LHCN-M2 (cell line): ENCODE data around the gene RAP1GAP2. TPM values are rescaled to one million over a fixed set of nuclear protein-coding genes. Genes with fewer than 3 reads are reported as not detected.

Source experiments
- DNase-seq: peaks from one replicate; pipeline ENCODE4 v3.0.0-alpha.2; 2012; ENCODE audit warnings: low read depth
- total RNA-seq: library from RNA; depleted of rRNA; stranded (reverse); fragments of >200 nt; gene quantifications from 2 replicates; pipeline ENCODE4 v1.2.3, GENCODE V29; 2014

RAP1GAP2 gene
- total RNA-seq, 1 experiment from 2014 or later = 0.57 TPM

DNA sequence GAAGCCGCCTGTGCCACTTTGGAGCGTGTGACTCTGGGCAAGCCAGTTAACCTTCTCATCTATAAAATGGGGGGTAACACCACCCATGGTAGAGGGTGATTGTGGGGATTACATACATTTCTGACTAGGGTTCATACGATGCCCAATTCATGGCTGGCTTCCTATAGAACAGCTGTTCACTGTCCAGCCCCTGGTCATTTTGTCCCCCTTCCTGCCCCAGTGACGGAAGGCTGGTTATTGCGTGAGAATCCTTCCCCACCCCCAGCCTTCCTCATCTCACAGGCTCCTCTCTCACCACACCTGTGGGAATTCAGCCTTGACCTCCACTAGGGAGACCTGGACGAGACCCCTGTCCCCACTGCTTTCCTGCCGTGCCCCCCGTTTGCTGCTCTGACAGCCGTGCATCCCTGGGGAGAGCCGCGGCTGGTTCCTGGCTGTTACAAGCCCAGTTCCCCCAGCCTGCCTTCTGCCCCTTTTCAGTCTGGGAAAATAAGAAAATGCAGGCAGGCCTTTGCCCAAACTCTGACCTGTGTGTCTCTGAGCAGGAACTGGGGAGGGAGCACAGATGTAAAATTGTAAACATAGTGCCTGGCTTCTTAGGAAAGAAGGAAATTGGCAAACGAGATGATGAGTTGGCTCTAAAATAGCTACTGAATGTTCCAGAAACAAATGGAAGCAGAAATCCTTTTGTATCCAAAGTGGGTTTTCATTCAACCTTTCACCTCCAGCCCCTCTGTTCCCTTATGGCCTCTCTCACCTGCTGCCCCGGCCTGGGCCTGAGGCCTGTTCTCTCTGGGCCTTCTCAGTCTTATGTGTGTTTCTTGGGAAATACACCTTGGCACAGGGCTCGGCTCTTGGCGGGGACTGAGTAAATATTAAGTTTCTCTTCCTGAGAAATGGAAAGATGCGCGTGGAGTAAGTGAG lies 199.9 kb downstream of the RAP1GAP2 start:
- no peak for DNase-seq

DNA sequence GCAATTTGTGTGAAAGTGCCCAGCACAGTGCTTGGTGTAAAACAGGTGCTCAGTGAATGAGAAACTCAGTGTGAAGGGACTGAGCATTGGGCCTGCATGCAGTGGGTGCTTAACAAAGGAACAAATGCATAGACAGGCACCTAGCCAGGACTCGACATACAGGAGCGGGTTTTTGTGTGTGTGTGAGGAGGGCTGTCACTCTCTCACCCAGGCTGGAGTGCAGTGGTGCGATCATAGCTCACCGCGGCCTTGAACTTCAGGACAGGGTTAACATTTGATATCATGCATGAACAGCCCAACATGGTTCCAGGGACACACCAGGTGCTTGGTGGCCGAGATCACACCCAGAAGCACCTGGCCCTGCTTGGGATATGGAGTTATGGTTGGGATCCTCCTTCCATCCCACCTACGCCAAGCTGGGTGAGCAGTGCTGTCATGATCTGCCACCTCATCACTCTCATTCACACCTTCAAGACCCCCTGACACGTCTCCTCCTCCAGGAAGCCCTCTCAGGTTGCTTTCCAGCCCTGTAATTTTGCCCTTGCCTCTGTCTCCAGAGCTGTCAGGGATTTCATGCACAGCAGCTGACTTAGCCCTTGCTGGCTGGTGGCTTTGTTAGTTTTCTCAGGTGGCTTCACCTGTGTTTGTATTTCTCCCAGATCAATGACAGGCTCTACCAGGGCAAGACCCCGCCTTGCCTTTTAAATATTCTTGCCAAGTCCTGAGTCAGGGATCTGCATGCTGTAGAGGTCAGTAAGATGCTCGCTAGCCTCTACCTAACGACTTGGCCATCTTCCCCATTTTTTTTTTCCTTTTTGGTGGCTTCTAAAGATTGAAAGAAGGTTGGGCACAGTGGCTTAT lies 200.8 kb downstream of the RAP1GAP2 start:
- no peak for DNase-seq

DNA sequence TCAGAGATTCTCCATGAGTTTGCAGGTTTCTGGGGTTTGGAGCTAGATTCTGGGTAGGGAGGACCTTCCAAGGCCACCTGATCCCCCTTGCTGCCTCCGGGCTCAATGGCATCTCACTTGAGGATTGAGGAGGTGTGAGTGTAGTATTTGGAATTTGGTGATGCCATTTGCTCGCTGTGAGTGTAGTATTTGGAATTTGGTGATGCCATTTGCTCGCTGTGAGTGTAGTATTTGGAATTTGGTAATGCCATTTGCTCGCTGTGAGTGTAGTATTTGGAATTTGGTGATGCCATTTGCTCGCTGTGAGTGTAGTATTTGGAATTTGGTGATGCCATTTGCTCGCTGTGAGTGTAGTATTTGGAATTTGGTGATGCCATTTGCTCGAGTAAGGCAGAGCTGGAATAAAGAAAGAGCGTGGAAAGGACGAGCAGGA lies 202.2 kb downstream of the RAP1GAP2 start:
- peak; percentile 22 for DNase-seq

DNA sequence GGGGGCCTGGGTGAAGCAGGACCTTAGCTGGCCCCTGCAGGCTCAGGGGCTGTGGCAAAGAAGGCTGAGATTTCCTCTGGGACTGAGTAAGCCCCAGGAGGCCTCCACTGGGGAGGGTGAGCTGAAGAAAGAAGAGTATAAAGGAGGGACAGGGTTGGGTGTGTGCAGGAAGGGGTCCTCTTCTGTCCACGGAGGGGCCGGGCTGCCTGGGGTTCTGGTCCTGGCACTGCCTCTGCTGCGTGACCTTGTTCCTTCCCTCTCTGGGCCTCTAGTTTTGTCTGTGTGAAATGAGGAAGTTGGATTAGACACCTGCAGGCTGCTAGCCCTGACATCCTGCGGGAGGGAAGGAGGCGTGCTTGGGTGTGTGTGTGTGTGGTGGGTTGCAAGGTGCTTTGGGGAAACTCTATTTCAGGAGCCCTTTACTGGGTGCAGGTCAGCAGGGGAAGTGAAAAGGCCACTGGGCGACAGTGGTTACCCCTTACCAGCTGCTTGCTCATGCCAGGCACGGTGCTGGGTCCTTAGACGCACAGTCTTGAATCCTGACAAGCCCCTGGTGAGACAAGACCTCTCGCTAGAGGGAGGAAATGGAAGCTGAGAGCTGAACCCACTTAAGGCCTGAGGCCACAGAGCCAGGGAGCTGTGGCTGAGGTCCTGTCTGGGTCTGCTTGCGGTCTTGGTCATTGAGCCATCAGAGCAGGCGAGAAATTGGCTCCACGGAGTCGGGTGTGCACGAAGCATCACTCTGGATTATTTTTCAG lies 206.5 kb downstream of the RAP1GAP2 start:
- DNase-seq = no peak

DNA sequence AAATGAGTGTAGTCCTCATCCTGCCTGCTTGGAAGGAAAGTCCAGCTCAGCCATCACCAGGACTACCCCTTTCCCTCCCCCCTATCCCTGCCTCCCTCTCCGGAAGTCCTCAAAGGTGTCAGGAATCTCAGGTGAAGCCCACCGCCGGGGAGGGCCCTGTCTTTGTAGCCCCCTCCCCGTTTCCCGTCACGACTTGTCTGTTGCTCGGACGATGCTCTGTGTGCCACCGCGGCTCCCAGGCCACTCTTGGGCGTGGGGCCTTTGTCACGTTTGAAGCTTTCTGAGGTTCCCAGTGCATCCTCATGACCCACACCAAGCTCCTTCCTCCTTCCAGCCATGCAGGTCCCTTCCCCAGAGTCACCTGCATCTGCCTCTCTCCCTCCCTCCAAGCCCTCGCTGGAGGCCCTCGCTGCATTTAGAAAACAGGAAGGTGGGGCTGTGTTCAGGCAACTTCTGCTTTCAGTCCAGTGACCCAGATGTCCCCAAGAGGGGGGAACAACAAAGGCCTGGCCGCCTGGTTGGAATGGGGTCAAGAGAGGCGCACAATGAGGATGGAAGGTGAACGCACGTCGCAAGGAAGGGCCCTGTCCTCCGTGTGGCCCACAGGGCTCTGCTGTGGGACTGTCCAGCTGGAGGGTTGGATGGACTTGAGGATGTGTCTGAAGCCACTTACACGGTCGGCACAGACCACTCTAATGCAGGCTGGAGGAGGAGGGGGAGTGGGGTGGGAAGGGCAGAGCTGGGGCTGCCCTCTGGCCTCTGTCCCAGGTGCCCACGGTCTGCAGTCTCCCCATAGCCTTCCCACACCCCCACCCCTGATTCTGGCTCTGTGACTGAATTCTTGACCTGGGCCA lies 207.3 kb downstream of the RAP1GAP2 start:
- no peak for DNase-seq

DNA sequence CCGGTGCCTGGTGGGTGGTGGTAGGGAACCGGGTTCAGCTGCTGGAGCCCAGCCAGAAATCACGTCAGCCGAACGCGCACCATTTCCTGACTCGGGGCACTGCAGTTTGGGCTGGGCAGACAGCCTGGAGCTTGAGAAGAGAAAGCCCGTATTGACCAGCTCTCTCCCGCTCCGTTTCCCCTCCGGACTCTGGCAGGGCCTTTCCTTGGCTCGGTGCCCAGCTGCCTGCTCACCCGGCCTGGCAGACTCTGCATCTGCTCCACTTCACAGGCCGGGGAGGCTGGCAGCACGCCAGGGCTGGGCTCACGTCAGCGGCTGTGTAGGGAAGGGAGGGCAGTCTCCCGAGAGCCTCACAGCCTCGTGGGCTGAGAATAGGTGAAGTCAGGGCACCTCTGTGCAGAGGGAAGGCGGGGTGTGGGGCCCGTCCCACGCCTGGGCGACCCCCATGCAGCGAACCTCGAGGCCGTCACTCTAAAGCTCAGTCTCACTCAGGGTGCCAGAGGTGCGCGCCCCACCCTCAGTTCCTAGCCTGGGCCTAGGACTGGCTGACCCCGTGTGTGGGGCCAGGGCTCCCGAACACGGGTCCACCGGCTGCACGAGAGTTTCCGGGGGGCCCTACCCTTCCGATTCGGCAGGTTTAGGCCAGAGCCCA lies 208.0 kb downstream of the RAP1GAP2 start:
- peak; percentile 94 for DNase-seq

DNA sequence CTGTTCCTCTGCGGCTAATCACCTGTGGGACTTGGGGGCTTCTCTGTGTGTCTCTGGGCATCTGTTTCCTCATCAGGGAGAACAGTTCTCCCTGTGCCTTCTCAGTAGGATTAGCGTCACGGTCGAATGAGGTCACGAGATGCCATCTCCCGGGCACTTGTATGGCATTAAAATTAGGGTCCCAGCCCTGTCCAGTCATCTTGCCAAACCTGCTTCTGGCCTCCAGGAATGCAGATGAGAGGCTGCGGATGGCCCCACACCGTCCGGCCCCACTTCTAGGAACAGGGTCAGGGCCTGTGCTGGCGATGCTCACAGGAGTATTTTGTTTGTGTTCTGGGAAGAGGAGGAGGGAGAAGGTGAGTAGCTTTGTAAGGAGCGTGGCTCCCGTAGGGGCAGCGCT lies 208.7 kb downstream of the RAP1GAP2 start:
- no peak for DNase-seq

DNA sequence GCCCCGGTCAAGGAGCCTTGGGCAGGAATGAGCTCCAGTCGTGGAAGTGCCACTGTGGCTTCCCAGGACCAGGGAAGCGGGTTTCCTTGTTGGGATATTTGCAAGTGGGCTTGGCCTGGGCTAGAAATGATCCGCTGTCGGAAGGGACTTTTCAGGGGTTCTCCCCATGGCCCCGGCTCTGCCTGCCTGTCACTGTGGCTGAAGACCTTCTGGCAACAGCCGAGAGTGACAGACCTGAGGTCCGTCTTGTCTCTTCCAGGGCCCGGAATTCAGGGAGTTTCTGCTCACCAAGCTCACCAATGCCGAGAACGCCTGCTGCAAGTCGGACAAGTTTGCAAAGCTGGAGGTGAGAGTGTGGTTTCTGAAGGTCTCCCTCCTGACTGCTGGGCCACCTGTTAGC lies 209.5 kb downstream of the RAP1GAP2 start:
- DNase-seq = no peak

DNA sequence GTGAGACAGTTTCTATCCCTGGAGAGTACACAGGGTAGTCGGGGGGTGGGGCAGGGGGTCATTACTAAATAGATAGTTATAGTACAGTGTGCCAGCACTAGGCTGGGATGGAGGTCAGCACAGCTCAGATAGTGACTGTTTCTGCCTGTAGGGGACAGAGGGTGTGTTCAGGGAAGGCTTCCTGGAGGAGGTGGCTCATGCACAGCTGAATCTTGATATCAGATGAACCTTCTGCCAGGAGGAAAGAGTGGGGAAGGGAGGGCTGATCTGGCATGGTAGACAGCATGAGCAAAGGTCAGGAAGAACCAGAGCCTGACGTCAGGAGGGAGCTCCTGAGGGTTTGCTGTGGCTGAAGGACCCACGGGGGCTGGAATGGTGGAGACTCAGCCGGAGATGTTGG lies 210.6 kb downstream of the RAP1GAP2 start:
- no peak for DNase-seq

DNA sequence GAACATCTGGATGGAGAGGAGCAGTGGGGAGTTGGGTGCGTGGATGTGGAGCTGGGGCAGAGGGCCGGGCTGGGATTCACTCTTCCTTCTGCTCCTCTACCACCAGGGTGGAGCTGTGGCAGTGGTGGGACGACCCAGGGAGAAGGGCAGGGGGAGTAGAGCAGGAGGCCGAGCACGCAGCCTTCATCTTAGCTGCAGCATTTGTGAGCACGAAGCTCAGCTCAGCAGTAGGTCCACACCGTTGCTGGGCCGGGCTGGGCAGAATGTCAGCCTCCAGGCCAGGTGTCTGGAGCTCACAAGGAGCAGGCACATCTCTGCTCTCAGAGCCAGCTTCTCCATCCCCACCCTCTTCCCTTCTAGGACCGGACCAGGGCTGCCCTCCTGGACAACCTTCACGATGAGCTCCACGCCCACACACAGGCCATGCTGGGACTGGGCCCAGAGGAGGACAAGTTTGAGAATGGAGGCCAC lies 211.4 kb downstream of the RAP1GAP2 start:
- DNase-seq = no peak

DNA sequence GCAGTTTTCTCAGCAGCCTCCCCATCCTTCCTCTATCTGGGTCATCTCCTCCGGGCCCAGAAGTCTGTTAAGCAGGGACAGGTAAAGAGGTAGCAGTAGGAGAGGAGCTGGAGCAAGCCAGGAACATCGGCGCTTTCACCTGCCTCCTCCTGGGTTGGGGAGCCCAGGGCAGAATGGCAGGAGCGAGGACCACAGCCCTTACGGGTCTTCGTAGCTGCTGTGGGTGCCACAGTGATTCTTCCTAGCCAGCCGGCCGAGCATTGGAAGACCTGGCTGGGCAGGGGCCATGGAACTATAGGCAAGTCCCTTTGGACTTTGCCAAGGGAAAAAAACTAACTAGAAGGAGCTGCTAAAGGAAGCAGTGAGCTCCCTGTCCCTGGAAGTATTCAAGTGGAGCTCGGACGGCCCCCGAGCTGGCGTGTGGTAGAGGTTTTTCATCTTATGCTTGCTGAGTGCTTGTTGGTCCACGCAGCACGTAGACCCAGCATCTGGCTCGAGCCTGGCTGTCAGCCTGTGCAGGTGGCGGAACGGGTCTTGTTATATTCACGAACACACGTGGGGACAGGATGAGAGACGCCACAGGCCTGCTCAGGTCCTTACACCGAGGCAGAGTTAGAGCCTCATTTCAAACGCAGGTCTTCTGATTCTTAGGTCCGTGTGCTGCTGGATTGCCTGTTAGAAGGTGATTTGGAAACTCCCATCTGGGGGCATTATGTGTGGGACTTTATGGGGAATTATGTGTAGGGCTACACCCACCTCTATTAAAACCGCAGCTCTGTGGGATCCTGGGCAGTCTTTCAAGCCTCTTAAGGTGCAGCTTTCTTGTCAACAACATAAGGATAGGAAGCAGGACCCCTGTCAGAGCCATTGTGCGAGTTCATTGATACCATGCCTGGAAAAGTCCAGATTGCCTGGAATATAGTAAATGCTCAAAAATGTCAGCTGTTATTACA lies 212.4 kb downstream of the RAP1GAP2 start:
- no peak for DNase-seq

DNA sequence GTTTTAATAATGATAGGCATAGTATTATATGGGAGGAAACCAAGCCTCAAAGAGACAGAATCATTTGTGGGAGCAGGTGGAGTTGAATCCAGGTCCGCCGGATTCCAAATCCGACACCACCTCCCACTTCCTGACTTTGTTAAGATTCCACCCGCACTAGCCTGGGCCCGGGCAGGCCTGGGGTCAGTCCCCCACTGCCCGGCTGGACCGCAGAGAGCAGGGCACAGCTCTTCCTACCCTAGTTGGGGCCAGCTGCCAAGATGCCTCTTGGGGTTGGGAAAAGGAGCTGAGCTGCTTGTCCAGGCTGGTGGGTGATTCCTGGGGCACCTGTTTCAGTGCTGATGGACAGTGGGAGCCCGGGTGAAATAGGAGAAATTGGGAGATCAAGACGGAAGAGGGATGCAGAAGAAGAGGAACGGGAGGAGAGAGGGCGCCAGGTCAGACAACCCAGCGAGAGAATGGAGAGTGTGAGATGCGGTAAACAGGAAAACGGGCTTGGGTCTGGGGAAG lies 213.2 kb downstream of the RAP1GAP2 start:
- DNase-seq = no peak

DNA sequence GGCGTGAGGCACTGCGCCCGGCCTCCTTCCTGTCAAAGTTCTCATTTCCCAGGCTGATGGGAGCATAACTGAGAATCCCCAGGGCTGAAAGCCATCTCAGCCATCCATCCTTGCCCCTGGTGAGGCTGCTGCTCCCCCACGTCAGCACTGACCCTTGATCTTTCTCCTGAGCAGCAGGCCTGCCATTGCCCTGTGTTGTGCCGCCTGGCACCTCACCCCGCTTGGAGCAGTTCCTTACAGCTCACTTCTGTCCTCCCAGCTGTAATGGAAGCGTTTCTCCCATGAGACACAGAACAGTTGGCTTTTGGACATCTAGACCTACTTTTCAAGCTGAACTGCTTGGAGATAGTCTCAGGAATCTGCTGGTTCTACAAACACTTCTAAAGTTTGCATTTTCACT lies 215.7 kb downstream of the RAP1GAP2 start:
- DNase-seq = no peak

DNA sequence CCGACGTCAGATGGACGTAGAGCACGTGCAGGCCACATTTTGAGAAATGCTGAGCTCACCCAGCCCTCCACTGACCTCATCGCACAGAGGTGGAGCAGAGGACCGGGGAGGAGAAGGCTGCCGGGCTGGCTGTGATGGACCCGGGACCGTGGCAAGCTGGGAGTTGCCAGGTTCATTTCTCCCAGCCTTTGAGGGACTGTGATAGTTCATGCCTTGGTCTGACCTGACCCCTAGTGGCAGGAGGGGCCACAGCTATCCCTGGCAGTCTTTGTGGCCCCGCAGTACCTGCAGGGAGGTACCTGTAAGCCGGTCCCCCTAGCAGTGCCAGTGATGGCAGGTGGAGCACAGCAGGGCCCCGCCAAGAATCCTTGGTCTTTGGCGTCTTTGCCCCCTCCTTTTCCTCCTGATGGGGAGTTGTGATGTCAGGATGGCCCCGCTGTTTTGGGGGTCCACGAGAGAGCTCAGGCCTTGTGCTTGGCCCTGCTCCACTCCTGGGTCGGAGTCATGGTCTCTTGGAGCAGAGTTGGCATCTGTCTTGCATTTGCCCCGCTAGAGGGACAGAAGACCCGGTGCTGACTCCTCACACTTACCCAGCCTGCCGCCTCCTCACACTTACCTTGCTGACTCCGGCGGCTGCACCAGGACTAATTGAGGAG lies 216.8 kb downstream of the RAP1GAP2 start:
- peak; percentile 38 for DNase-seq

DNA sequence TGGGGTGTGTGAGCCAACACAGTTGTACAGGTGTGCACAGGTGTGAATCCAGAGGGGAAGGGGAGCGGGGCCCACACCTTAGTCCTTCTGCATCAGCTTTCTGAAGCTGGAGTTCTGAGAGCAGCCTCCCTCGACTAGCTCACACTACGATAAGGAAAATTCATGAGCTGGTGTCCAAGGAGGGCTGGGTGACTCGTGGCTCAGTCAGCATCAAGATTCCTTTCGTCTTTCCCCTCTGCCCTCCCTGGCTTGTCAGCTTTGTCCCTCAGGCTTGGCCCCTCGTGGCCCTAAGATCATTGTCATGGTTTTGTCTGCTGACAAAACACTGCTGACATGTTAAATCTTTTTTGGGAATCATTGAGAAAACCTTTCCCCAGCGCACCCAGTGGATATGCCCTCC lies 219.7 kb downstream of the RAP1GAP2 start:
- DNase-seq = no peak

DNA sequence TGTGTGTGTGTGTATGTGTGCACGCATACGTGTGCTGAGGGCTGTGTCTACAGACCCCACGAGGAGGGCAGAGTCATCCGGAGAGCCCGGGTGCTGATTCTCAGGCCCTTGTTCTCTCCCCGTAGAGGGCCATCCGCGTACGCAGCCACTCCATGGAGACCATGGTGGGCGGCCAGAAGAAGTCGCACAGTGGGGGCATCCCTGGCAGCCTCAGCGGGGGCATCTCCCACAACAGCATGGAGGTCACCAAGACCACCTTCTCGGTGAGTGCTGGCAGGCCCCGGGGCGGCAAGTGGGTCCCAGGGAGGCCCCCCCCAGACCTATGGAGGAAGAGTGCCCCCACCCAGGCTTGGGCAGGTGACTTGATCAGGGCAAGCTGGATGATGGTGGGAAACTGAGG lies 221.7 kb downstream of the RAP1GAP2 start:
- DNase-seq = no peak

DNA sequence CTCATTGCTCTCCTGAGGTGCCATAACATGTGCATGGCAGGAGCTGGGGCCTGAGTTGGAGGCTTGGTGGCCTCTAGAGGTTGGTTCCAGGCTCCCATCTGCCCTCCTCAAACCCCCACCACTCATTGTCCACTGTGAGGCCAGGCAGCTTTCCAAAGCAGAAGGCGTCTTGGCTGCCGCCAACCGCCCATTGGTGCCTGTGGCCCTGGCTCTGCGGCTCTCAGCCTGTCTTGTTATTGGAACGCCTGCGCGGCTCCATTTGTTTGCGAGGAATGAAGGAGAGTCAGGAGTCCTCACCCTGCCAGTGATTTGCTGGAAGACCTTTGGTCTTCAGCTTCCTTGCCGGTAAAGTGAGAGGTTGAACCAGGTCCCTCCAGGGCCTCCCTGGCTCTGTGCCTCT lies 223.5 kb downstream of the RAP1GAP2 start:
- DNase-seq = no peak

DNA sequence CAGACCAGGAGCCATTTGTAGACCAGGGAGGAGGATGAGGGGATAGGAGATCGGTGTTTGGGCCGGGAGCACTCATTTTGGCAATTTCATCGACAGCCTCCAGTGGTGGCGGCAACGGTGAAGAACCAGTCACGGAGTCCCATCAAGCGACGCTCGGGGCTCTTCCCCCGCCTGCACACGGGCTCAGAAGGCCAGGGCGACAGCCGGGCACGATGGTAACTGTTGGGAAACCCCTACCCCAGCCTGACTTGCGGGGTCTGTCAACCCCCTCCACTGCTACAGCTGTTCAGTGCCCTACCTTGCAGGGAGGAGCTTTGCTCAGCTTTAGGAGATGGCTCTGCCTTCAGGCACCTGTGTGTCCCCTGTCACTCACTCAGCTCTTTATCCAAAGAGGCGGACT lies 224.1 kb downstream of the RAP1GAP2 start:
- no peak for DNase-seq
